HG03103 (cell line): ENCODE data around the gene FOXK1.

Source experiments
- ATAC-seq: cut with Tn5 transposase; IDR thresholded peaks from one replicate; pipeline ENCODE4 v1.9.1; 2021; ENCODE audit warnings: low read depth; ENCODE audit not compliant: unreplicated experiment

Gene FOXK1

DNA sequence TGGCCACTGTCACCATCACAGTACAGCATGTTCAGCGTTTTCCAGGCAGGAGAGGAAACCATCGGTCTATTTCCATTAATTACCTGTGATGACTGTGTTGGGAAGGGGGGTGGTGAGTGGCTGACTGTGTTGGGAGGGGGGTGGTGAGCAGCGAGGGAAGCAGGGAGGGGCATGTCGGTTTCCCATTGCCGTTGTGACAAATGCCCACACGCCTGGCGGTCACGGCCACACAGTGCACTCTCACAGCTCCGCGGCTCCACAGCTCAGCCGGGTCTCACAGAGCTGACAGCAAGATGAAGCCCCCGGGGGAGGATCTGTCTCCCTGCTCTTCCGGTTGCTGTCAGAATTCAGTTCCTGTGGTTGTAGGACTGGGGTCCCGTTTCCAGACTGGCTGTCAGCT is 132.3 kb downstream of the FOXK1 start:
- no peak for ATAC-seq

DNA sequence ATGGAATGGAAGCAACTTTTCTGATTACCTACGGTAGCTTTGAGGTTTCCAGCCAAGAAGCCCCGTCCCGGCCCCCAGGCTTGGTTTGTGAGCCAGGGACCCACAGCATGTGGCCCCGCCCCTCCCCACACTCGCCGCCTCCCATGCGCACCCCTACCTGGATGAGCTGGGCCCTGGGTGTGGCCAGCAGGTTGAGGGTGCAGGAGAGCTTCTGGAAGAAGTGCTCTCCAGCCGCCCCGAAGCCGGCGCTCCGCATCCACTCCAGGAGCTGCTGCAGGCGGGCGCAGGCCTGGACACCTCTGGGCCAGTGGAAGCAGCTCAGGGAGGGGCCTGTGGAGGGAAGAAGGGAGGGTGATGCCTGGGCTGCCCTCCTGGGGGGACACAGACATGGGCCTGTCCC is 133.0 kb downstream of the FOXK1 start:
- no peak for ATAC-seq

DNA sequence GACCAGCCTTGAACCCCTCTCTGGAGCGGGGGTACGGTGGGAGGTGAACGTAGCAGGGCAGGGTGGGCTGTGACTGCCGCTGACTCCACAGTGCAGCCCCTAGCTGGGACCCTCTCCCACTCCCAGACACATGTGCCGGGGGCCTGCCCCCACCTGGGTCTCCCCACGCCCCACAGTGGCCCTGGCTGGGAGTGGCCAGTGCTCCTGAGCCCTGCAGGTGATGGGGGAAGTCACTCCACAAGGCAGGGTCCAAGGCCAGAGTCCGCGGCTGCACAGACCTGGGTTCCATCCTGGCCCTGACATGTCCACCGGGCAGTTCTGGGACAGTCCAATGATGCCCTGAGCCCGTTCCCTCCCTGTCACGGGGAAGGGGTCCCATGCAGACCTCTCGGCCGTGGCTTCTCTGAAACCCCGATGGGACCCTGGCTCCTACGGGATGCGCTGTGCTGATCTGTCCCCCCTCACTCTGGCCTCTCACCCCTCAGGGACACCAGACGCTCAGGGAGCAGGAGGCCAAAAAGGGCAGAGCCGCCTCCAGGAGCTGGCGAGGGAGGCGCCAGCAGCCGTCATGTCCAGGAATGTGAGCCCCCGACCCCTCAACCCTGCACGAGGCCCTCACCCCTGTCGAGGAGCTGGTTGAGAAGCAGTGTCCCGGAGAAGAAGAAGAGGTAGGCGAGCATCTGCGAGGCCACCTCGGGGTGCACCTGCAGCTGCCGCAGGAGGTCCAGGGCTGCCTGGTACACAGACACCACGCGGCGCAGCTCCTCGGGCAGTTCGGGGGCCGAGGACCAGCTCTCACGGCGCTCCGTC is 133.7 kb downstream of the FOXK1 start:
- ATAC-seq, result no peak

DNA sequence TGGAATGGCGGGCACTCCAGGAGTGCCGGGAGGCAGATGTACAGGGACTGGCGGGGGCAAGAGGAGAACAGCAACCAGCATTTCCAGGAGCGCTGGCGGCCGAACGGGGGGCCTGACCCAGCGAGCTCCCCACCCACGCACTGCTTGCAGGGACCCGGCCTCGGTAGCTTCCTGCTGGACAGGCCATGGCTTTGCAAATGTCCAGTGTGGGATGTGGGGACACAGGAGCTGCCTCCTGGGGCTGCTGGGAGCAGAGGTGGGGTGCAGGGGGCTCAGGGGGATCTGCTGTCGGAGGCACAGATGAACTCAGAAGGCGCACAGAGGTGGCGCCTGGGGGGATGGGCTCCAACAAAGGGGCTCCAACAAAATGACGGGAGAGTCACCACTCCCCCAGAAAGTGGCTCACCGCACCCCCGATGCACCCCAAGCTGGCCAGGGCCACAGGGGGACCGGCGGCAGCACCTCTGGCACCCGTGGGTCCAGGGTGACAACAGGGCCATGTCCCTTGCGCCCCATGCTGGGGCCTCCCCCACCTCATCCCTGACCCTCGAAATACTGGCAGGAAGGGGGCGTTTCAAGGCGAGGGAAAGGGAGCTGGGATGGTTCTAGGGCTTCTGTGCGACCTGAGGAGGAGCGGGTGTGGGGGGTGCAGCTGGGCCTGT is 134.5 kb downstream of the FOXK1 start:
- no peak for ATAC-seq

DNA sequence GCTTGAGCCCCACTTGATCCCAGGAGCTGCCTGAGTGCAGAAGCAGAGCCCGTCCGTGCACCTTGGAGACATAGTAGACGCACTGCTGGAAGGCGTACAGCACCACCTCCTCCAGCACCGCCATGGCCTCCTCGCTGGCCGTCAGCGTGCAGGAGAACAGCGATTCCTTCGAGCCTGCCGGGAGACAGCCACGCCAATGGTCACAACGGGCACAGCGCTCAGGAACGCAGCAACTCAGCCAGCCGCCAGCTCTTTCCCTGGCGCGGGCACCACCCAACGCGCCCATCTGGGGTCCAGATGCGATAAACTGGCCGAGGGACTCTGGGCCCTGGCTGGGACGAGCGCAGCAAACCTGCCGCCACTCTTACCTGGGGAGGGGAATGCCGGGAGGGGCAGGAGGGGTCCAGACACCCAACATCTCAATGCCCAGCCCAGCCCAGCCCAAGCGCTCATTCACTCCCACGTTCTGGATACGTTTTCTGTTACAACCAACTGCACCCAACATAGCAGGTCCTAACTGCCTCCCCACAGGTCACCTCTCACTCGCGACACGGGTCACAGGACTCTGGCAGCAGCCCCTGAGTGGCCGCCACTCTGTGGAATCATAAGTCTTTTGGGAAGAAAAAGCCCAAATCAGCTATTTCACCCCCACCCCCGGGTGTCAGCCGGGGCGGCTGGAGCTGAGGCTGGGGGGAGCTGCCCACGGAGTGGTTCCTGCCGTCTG is 135.2 kb downstream of the FOXK1 start:
- no peak for ATAC-seq

DNA sequence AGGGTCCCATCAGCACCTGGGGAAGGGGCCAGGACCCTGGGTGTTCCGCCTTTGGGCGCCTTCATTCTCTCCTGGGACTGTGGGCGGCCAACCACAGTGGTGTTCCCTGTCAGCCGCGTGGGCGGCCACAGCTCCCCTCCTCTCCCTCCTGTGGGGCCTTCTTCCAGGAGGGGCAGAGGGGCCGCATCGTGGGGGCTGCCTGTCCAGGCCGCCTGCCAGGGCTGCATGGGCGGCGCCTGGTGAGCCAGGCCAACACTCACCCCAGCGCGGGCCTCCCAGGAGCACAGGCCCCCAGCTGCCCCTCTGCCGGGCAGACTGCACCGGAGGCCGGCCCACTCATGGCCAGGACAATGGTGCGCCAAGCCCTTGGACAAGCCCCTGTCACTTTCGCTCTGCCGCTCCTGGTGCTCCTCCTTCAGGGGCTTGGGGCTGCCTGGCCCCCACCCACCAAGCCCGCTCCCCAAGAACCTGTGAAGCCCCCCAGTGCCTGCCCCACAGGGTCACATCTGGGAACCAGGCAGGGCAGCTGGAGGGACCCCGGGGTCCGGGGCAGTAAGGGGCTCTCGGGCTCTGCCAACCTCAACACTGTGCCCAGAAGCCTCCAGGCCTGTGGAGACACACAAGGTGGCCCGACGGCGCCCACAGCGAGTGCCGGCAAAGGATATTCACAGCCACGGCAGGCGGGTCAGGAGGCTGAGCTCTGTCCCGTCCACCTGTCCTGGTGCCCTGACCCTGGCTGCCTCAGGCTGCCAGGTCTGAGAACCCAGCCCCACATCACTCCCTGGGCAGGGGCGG is 136.1 kb downstream of the FOXK1 start:
- no peak for ATAC-seq

DNA sequence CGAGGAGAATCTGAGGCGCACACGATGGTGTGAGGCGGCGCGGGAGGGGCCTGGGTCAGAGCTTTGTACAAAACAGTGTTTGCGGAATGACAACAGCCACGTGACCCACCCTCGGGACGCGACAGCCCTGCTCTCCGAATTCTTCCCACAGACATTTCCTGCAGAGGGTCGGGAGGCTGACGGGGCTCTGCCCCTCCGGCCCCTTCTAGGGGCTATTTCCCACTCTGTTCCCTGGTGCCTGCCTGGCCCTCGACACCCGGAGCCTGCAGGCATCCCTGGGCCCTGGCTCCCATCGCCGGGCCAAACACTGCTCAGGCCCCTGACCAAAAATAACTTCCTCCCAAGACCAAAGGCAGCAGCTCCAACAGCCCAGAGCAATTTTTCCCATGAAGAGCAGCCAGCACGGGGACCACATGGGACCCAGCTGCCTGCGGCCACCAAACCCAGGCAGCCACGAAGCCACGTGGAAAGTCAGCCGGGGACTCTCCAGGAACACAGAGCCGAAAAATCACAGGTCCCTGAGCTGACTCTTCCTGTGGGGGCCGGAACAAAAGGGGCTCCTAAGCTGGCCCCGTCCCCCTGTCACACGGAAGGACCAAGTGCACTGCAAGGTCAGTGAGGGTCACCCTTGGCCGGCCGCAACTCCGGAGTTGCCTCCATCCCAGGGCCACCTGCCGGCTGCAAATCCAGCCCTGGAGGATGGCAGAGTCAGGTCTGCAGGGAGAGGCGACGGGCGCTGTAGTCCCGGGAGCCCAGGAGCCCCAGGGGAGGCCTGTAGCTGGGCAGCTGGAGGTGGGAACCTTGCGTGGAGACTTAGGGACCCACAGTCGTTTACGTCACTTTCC is 137.7 kb downstream of the FOXK1 start:
- no peak for ATAC-seq

DNA sequence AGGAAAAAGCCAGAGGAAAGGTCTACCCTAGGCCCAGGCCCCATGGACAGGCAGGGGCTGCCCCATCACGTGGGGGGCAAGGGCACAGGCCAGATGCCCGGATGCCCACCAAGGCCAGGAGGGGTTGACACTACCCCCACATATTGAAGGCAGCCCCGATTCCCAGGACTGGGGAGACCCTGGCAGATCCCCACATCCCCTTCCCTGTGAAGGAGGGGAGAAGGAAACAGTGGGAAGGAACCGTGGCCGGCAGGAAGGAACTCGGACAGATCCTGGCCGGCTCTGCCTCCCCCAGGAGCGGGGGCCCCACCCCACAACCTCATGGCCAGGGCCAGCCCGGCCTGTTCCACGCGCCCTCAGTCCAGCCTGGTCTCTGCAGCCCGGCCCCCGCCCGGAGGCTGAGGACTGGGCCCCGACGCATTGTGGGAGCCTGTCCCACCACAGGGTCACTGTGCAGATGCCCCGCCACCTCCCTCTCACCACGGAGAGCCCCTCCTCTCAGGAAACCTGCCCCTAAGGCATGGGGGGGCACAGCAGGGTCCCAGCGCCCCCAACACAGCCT is 138.4 kb downstream of the FOXK1 start:
- no peak for ATAC-seq
